Pancreas (tissue), 10 donors: ENCODE measurements around the gene USP46. TPM values are rescaled to one million over a fixed set of nuclear protein-coding genes. Genes with fewer than 3 reads are reported as not detected.
A peak's percentile ranks its signal among the peaks of the same experiment; 100 is the strongest.

Experiments
- ATAC-seq, 4 donors: fragments of 200-7000 bp; cut with Tn5 transposase; one replicate each; pipeline versions ENCODE4 v1.8.0 to v1.9.1; 2020; ENCODE audit warnings: mild to moderate bottlenecking in 4 of 4, moderate library complexity in 4 of 4
- DNase-seq, 6 donors: peaks; one replicate each; pipeline ENCODE4 v3.0.0-alpha.2; 2020
- FAIRE-seq: peaks from 2 replicates; lab custom pipeline; 2012; peaks lifted over from hg19 to GRCh38; lab: Jason Lieb, UNC
- H3K27ac ChIP-seq, 4 donors: fragments of 200-600 bp; sonication (generic); 1 replicate in 3 of 4; 2 replicates in 1 of 4; pipeline versions ENCODE4 v1.5.0 to v1.8.0; 2020
- H3K27me3 ChIP-seq, 4 donors: fragments of 200-600 bp; one replicate each; pipeline ENCODE4 v1.8.0; 2021
- H3K36me3 ChIP-seq, 3 donors: fragments of 200-600 bp; sonication (generic) in 1 of 3; one replicate each; pipeline versions ENCODE4 v1.5.0 to v1.8.0; 2020 to 2021
- H3K4me1 ChIP-seq, 3 donors: fragments of 200-600 bp; one replicate each; pipeline ENCODE4 v1.8.0; 2021
- H3K4me3 ChIP-seq, 4 donors: fragments of 200-600 bp; sonication (generic) in 2 of 4; one replicate each; pipeline versions ENCODE4 v1.5.0 to v1.8.0; 2020 to 2021
- H3K9me3 ChIP-seq, 4 donors: fragments of 200-600 bp; one replicate each; pipeline ENCODE4 v1.8.0; 2021
- WGBS, 2 donors: extraction: QIAGEN DNeasy Blood & Tissue Kit; methylation state at CpG; one replicate each; pipeline ENCODE4 v1.1.7; 2013; 5-methylcytosine and 5-hydroxymethylcytosine counted together
- intact Hi-C, 3 donors: fragments of 100-400 bp; cut with DNase I; formaldehyde crosslinking; loops; one replicate each; pipeline versions ENCODE4 v1.11.1 to v1.14.2; 2022
- polyA plus RNA-seq, 2 donors: library from polyadenylated mRNA; stranded (reverse); fragments of 200-250 nt; gene quantifications; one replicate each; pipeline ENCODE4 v1.2.3, GENCODE V29; 2013
- total RNA-seq, 6 donors: library from RNA; stranded (reverse); fragmentation: NEBNext Ultra II Directional in 4 of 6; extraction: Animal tissue kit (Norgen Biotek cat#: 25700) in 4 of 6; gene quantifications; one replicate each; pipeline versions ENCODE4 v1.2.1 to v1.2.4, GENCODE V29; 2021 to 2023
- TF ChIP-seq, protein P1 (sequence below), 4 donors: fragments of 200-600 bp; sonication (generic) in 3 of 4; IDR thresholded peaks; one replicate each; pipeline versions ENCODE4 v1.5.0 to v1.8.0; 2021; ENCODE audit warnings: antibody characterized with exemption in 4 of 4
- donor health status: healthy with polysubstance abuse.
- donor health status: DM: no; HTN: no; CAD: no; lungs with moderate emphysema.
- donor health status: DM: no; HTN: no; CAD: no.
- donor health status: control.
- donor health status: control.
- donor health status: Bipolar disorder and iron deficiency.
- donor health status: DM: yes; HTN: yes; CAD: no.
- donor health status: DM: no; HTN: no; CAD: no.
- donor health status: DM: no; HTN: no; CAD: no.
- donor health status: DM: yes; HTN: yes; CAD: no.

The USP46 gene, protein sequence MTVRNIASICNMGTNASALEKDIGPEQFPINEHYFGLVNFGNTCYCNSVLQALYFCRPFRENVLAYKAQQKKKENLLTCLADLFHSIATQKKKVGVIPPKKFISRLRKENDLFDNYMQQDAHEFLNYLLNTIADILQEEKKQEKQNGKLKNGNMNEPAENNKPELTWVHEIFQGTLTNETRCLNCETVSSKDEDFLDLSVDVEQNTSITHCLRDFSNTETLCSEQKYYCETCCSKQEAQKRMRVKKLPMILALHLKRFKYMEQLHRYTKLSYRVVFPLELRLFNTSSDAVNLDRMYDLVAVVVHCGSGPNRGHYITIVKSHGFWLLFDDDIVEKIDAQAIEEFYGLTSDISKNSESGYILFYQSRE
- 10 to 100 TPM in 3 of 6 donors, 1 to 10 TPM in 3; 8.4 to 12.1 (median 10.1) TPM for total RNA-seq
- 1 to 10 TPM; 1.5 to 3.0 TPM for polyA plus RNA-seq

DNA sequence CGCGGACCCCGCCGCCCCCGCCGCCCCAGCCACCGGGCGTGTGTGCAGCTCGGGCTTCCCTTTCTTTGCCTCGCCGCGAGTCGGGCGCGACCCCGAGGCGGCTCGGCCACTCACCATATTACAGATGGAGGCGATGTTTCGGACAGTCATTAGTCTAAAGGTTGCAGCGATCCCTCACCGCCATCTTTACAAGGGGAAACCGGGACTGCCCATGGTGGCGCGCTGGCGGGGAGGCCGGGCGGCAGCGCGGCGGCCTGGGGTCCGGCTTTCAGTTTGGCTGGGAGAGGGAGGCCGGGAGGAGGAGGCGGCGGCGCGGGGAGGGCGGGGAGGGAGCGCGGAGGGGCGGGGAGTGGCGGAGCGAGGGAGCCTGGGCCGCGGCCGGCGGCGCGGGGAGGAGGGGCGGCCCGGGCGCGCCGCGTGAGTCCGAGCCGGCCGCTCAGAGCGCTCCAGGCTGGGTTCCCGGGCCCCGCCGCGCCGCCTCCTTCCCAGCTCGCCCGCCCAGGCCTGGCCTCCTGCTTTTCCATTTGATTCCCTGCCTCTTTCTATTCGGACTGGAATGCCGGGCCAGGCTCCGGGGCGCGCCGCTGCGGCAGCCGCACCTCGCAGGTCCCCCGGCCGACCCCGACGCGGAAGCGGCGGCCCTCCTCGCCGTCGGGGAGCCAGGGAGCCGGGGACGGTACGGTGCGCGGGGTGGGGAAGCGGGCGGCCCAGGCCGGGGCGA lies at the start of gene USP46:
USP46 (minus strand) TSS at position 301 of the 721 bp plus-strand sequence; CDS start at position 150, 151 bp downstream.
- peak within 1 kb of the TSS; percentile 74 to 94 (median 88) for H3K4me3 ChIP-seq
- TF ChIP-seq, protein P1, sequence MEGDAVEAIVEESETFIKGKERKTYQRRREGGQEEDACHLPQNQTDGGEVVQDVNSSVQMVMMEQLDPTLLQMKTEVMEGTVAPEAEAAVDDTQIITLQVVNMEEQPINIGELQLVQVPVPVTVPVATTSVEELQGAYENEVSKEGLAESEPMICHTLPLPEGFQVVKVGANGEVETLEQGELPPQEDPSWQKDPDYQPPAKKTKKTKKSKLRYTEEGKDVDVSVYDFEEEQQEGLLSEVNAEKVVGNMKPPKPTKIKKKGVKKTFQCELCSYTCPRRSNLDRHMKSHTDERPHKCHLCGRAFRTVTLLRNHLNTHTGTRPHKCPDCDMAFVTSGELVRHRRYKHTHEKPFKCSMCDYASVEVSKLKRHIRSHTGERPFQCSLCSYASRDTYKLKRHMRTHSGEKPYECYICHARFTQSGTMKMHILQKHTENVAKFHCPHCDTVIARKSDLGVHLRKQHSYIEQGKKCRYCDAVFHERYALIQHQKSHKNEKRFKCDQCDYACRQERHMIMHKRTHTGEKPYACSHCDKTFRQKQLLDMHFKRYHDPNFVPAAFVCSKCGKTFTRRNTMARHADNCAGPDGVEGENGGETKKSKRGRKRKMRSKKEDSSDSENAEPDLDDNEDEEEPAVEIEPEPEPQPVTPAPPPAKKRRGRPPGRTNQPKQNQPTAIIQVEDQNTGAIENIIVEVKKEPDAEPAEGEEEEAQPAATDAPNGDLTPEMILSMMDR (IDR thresholded peaks at IDR 0.05), result no peak
- no peaks in the 10 kb centered on the region for H3K9me3 ChIP-seq
- peak within 1 kb of the TSS; percentile 84 to 94 (median 92) for H3K27ac ChIP-seq
- H3K27me3 ChIP-seq, result no peaks in the 10 kb centered on the region
- peaks cover 0 to 12% (median 8%) of the 10 kb centered on the region in 3 donors for H3K4me1 ChIP-seq
- 0 to 1% methylated on average over 51 to 93 of the region's 94 CpGs for WGBS, 2 donors
- intact Hi-C loops, result no loop called here
- H3K36me3 ChIP-seq, result no peaks in the 10 kb centered on the region
- ATAC-seq (peak; percentile 93 to 96 (median 94)), FAIRE-seq (no peak), DNase-seq (peak; percentile 75 to 91 (median 81))

DNA sequence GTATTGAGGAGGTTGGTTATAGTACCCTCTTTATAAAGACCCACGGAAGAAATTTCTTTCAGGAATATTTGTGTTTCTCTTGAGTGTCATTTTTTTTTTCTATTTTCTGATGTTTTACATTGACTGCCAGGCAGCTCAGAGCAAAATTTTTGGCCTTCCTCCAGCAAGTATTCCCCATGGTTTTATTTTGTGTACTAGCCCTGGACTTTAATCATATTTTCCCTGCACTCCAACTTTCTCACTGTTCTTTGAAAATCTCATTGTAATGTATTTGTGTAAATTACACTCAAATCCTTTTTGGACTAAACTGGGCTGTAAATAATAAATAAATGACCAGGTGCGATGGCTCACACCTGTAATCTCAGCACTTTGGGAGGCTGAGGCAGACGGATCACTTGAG lies 45.6 kb upstream of the USP46 start:
- H3K4me3 ChIP-seq, result no peak overlapping the region
- DNase-seq (no peak), FAIRE-seq (no peak), ATAC-seq (no peak)
- intact Hi-C loops, result no loop called here
- H3K27ac ChIP-seq, result no peak overlapping the region
- no peaks in the 10 kb centered on the region for H3K27me3 ChIP-seq
- TF ChIP-seq, protein P1 (IDR thresholded peaks at IDR 0.05), result no peak
- 43 to 48% methylated on average over 3 of the region's 3 CpGs for WGBS, 2 donors
- no peaks in the 10 kb centered on the region for H3K36me3 ChIP-seq
- H3K4me1 ChIP-seq, result no peaks in the 10 kb centered on the region
- H3K9me3 ChIP-seq, result no peaks in the 10 kb centered on the region

DNA sequence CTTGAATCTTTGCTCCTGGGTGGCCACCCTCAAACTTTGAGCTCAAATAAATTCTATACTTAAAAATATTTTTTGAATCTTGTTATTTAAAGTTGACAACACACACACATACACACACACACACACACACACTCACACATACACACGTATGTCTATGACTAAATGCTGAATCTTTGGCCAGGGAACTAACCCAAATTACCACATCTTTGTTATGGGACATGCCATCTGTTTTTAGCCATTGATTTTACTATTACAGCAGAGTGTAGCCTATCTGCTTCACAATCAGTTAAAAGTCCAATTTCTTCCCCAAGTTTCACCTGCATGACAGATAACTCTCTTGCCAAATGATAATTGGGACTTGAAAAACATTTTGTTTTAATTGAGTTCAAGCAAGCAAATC lies 45.0 kb upstream of the USP46 start:
- TF ChIP-seq, protein P1 (IDR thresholded peaks at IDR 0.05), result no peak
- no peak for FAIRE-seq
- Histone ChIP-seq H3K4me1 (no peaks in the 10 kb centered on the region), H3K4me3 (no peak overlapping the region), H3K9me3 (no peaks in the 10 kb centered on the region), H3K36me3 (no peaks in the 10 kb centered on the region), H3K27ac (no peak overlapping the region), H3K27me3 (no peaks in the 10 kb centered on the region)
- no peak for ATAC-seq
- DNase-seq, result no peak
- intact Hi-C loops, result no loop called here
- 26% methylated on average over 1 of the region's 1 CpG for WGBS, 2 donors

DNA sequence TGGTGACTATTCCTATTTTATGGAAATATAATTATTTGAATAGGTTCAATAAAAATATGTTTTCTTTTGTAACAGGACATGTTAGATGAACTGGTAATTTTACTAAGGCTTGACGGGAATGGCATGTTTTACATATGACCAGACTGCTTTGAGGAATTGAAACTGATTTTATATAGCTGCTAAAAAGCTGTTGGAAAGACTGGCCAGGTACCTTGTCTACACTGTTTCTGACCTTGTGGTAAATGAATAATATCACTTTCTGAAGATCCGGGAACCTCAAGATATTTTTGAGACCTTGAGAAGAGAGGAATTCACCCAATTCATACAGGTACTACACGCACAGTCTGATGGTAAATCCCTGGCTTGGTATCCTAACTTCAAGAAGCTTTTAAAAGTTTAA lies 42.1 kb upstream of the USP46 start:
- intact Hi-C loops, result no loop called here
- no peak for DNase-seq
- H3K27ac ChIP-seq, result no peak overlapping the region
- H3K9me3 ChIP-seq, result no peaks in the 10 kb centered on the region
- no peaks in the 10 kb centered on the region for H3K36me3 ChIP-seq
- H3K27me3 ChIP-seq, result no peaks in the 10 kb centered on the region
- no peaks in the 10 kb centered on the region for H3K4me1 ChIP-seq
- ATAC-seq, result no peak
- 90 to 94% methylated on average over 3 of the region's 3 CpGs for WGBS, 2 donors
- TF ChIP-seq, protein P1 (IDR thresholded peaks at IDR 0.05), result no peak
- no peak overlapping the region for H3K4me3 ChIP-seq
- FAIRE-seq, result no peak
